DMS153 treated with DMSO at 0.1 percent for 48 hours (cell line): ENCODE data around the gene AGPAT1.
"Not testable (repeated sequence)": the region's sequence is repeated elsewhere in the genome, so short reads cannot be mapped to it uniquely, and the experiment has no call there.

Source experiments
- DNase-seq: peaks from one replicate; lab custom pipeline; 2025; ENCODE audit not compliant: unreplicated experiment; lab: John Stamatoyannopoulos, UW

Gene AGPAT1

DNA sequence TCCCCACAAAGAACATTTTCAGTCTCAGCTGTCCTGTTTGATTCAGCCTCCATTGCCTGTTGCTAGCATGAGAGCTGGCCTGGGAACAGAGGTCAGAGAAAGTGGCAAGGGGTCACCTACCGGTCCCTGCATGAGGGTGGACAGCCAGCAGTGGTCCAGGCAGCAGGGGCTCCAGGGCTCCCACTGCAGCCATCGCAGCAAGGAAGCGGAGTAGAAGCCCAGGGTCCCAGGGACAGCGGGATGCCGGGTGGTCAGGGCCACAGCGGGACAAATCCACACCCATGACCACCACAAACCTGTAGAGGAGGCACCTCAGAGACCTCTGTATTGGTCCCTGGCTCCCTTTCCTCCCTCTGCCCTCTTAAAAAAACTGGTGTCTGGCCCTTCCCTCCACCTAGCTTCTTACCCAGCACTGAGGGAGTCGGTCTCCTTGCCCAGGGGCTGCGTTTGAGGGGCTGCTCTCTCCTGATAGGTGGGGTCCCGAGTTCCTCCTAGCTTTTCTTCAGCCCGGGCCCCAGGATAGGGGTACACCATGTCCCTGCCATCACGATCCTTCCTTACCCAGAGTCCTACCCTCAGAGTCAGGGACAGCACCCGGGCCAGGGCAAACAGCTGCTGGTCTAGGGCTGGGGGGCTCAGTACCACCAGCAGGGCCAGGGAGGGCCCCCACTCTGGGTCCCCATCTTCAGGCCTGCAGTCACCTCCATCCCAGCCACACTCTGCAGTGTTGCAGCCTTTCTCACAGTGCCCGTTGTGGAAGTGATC, 25.0 kb upstream of the AGPAT1 start:
- no peak for DNase-seq

DNA sequence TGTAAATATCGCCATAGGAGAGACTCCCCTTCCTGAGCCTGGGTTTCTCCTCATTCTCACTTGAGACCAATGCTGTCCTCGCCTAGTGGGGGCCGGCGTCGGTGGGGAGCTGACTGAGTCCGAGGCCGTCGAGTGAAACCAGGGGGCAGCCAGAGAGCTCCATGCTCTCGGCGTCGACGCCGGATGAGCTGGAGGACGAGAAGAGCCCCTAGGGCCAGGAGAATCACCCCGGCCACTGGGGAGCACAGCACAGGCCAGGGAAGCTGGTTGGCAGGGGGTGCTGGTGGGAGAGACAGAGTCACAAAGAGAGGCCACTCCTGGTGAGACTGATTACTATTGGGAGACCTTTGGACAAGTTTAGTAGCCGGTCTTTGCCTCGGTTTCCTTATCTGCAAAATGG, 23.0 kb upstream of the AGPAT1 start:
- DNase-seq = no peak

DNA sequence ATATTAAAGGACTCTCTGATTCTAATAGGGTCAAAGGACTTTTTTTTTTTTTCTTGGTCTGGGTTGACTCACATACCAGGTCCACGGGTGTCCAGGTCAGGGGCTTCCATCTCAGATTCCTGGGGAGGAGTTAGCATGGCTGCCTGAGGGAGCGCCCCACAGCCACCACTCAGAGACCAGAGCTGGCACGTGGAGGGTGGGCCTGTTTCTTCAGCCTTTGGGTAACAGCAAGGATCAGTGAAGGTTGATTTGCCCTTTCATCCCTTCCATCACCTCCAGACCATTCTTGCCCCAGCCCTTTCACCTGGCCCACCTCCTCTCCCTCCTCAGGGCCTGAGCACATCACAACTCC, 22.4 kb upstream of the AGPAT1 start:
- DNase-seq = no peak

DNA sequence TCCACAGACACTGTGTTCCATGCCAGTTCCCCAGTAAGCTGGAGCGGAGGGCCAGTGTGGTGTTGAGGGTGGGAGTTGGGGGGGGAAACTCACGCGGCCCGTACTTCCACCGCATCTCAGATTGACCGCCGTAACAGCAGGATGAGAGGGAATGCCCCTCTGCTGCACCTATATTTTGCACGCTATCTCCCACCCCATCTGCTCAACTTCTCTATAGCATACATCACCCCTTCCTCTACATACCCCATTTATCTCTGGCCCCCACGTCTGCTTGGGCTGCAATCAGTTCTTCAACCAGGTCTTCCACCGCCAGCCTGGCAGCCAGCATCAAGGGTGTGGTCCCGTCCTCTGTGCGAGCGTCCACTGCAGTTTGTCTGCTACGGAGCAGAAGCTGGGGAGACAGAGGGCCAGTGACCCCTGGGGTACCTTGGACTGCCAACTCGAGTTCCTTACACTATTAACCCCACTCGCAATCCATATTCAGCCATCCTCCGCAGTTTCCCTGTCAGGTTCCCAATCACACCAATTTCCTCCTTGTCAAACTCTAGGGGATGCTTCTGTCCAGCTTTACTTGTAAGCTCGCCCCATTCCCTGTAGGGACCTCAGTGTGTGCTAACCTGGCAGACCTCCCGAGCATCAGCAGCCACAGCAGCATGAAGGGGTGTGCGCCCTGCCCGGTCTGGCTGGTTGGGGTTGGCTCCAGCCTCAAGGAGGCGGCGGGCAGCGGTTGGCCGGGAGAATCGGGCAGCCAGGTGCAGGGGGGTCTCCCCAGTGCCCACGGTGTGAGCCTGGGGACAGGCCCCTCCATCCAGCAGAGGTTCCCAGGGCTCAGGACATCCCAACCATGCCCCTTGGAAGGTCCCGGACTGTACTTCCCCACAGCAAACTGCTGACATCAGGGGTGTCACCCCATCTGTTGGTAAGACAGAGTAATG, 21.1 kb upstream of the AGPAT1 start:
- no peak for DNase-seq

DNA sequence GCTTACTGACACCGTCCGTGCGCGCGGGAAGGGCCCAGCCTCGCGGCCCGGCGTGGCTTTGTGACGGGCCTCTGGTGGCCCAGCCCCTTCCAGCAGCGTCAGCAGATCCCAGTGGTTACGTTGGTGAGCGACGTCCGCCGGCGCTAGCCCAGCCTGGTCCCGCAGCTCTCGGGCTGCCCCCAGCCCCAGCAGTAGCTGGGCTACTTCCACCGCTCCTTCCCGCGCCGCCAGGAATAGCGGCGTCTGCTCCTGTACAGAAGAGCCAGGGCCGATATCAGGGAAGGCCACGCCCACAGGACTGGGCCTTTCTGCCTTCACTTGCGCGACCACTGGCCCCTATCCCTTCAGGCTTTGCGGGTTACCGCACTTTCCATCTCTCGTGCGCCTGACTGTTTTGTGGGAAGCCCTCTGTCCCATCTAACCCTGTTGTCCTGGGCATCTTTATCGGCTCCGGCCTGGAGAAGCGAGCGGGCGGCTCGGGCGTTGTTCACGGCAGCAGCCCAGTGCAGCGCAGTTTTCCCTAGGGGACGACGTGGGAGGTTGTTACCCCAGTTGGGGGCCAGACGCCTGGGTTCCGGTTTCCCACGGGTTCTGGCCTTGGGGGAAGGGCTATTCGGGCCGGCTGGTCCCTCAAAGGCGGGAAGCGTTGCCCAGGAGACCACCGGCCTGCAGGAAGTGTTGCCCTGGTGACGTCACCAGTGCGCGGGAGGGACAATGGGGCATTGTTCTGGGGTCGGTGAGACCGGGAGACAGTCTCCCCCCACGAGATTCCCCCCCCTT, 20.2 kb upstream of the AGPAT1 start:
- DNase-seq = peak; percentile 63

DNA sequence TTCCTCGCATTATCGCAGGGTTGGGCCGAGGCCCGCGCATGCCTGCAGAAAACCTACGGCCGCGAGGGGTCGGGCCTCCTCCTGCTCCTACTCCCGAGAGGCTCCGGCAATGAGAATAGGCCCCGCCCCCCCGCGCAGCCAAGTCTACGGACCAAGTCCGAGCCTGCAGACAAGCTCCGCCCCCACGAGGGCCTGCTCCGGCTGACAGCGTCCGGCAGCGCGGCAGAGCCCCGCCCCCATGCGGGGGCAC, 19.7 kb upstream of the AGPAT1 start:
- DNase-seq = peak; percentile 98

DNA sequence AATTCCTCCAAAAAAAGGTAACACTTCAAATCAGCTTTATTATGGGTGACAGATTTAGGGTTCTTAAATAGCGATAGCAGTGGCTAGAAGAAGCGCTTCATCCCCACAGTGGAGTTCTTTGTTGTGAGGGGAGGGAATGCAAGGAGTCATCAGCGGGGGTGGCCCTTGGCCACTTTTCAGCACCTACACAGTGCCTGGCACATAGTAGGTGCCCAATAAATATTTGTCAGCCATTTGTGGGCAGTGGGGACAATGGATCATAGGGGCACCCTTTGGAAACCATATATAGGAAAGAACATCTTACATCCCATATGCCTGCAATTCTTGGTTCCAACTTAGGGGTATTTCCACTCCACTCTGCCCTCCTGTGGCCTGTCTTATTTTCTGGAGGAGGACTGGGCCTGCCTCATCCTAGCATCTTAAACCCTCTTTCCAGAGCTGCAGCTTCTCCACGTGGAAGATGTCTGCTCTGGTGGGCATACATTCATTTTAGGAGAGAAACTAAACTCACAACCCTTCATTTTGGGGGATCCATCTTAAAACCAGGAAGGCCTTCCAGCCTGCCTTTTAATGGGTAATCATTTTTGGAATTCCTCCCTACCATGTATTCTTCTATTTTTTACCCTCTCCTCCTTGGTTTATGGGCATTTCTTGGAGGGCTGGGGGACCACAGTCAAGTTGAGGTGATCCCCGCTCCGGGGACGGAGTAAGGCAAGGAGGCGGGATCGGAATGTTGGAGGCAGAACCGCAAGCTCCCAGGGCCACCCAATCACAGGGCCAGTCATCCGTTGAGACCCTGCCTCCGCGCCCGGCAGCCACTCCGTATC, 19.2 kb upstream of the AGPAT1 start:
- DNase-seq = peak; percentile 22

DNA sequence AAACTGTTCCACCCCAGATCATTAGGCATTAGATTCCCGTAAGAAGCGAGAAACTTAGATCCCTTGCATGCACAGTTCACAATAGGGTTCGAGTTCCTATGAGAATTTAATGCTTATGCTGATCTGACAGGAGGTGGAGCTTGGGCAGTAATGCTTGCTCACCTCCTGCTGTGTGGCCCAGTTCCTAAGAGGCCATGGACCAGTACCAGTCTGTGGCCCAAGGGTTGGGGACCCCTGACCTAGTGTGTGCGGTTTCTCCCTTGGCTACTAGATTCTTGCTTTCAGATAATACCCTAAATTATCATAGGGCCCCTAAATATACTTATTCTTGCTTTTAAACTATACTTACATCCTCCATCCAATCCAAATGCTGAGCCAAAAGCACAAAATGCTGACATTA, 18.5 kb upstream of the AGPAT1 start:
- DNase-seq = no peak

DNA sequence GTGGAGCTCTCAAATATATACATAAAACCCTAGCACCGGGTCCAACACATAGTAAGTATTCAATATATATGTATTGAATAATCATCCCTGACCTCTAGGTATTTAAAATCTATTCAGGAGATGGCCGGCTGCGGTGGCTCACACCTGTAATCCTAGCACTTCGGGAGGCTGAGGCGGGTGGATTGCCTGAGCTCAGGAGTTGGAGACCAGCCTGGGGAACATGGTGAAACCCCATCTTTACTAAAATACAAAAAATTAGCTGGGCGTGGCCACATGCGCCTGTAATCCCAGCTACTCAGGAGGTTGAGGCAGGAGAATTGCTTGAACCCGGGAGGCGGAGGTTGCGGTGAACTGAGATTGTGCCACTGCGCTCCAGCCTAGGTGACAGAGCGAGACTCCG, 17.2 kb upstream of the AGPAT1 start:
- DNase-seq = not testable (repeated sequence)

DNA sequence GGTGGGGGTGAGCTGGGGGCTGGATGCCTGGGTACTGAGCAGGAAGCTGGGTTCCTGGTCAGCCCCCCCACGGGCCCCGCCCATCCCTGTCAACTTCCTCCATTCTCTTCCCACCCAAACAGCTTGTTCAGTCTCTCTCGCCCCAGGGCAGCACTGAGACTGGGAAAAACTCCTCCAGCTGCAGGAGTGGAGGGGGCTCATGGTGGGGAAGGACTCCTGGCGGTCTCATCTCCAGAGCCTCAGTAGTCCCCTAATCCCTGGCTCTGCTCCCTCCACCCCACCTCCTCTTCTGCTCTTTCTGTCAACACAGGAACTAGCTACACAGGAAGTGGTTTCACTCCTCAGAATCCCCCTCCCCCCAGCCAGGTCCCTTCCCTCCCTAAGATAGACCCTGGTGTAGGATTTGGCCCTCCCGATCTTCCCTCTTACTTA, 16.7 kb upstream of the AGPAT1 start, which contains the start of gene GPSM3:
TSS of gene GPSM3 (minus strand) at position 36 of the 432 bp plus-strand sequence. CDS start 130 bp downstream, outside the sequence.
- peak; percentile 27 for DNase-seq

DNA sequence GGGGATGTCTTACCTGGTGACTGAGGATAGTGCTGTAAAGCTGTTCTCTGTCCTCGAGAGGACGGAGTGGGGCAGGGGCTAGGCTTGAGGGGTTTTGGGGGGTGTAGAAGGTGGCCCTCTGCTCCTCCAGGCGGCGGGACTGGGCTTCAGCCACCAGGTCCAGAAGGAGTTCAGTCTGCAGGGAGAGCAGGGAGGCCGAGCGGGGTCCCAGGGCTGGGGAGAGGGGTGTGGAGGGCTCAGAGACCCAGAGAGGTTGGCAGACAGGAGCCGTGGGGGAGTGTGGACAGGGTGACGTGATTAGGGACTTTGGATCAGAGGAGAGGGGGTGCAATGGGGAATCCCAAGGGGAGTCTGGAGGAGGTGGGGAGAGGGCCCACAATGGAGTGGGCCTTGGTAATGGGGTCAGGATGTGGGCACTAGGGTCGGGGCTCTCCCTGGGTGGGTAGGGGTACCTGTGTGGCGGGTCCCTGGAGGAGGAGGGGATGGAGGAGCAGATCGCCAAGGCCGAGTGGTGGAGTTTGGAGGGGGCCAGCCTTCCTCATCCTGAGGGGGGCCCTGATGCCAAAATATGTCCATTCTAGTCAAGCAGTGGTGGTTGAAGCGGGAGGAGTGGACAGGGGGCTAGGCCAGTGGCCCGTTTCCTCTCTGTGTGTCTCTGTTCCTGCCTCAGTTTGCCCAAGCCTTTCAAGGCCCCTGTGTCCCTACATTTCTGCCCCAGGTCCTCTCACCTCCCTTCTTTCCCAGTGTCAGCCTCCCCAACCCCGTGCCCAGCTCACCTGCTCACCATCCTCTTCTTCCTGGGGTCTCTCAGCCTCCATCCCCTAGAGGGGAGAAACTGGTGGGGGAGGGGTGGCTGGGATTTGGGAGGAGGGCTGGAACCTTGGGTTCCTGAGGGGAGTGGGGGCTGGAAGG, 16.1 kb upstream of the AGPAT1 start:
- DNase-seq = no peak

DNA sequence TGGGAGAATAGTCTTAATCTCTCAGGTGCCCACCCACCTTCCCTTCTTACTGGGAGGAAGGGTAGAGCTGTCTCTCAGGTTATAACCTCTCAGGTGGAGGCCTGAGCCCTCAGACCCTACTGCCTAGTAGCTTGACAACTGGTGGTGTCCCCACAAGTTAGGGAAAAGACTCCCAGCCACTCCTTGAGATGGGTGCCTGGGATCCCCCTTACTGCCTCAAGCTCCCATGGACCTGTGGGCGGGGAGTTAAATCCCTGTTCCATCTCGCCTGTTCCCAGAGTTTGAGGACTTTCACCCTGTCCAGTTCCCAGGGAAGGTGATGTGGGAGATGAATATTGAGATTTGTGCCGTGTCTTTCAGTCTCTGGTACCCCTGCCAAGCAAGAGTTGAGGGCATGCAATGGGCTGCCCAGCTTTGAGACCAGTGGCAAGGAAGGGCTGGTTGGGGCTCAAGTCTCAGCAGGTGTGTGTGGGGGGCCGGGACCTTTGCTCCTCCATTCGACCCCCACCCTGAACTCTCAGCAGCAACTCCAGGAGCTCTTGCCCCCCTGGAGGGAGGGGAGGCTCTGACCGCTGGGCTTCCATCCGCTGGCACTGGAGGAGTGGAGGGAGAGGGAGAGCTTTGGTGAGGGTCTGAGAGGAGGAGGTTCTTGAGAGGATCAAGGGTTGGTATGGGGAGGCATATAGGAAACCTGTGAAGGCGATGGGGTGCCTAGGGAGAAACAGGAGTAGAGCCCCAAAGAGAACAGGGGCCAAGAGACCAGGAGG, 15.2 kb upstream of the AGPAT1 start:
- no peak for DNase-seq

DNA sequence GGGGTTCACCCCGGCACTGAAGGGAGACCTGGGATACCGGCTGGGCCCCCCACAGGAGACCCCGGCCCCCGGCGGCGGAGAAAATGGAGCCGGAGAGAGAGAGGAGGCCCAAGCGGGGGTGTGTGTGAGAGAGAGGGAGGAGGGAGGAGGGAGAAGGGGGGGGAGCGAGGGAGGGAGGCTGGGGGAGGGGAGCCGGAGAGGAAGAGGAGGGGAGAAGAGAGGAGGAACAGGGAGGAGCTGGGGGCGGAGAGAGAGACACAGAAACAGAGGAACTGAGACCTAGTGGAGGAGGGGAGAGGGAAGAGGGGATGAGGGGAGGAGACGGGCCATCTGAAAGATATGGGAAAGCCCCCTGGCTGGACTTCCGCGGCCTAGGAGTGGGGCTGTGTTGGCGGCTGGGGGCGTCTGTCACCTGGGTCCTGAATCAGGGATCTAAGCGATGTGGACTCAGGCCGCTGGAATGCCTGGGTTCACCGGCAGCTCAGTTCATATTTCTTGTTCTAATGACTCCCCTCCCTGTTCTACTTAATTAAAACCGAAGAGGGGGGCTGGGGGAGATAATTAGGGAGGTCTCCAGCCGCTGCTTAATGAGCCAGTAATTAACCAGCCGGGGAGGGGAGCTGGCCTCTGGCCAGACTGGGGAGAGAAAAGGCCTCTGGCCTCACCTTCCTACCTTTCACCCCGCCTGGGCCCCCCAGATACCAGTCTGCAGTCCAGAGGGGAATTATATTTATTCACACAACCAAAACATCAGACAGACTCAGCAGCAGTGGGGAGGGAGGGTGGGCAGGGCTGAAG, 14.4 kb upstream of the AGPAT1 start, which contains the start of gene PBX2:
TSS of gene PBX2 (minus strand) at position 149 of the 798 bp plus-strand sequence. CDS start 287 bp downstream, outside the sequence.
- peak; percentile 42 for DNase-seq

DNA sequence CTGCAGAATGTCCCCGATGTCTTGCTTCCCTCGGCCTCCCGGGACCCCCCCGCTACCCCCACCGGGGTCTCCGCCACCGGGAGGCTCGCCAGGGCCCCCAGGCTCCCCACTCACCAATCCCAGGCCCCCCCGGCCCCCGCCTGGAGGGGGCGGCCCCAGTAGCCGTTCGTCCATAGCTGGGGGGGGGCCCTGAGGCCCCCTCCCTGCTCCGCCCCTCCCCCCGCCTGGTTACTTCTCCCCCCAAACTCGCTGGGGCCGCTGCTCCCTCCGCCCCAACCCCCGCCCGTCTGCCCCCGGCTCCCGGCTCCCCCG, 13.8 kb upstream of the AGPAT1 start:
- DNase-seq = no peak

DNA sequence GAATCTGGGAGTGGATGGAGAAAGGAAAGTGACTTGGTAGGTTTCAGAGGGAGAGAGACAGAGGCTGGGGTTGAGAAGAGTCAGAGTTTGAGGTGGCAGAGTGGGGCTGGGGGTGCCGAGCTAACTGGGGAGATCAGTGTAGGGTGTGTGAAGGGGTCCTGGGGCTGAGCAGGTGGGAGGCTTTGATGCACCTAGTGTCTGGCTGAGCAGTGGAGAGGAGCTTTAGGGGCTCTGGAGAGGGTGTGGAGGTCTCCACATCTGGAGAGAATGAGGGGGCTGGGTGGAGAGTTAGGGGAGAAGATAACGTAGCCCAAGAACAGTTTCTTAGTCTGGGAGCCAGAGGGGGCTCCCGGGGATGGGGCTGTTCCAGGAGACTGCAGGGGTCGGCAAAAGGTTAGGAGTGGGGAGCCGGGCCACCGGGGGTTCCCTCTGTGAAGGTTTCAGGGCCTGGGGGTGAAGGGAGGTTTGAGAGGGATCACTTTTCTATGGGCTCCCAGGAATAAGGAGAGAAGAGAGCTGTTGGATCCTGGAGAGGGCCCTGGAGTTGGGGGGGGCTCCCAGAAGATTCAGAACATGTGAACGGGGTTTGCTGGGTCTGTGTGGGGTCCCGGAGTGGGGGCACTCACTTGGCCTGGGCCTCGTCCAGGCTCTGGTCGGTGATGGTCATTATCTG, 13.3 kb upstream of the AGPAT1 start:
- DNase-seq = no peak

DNA sequence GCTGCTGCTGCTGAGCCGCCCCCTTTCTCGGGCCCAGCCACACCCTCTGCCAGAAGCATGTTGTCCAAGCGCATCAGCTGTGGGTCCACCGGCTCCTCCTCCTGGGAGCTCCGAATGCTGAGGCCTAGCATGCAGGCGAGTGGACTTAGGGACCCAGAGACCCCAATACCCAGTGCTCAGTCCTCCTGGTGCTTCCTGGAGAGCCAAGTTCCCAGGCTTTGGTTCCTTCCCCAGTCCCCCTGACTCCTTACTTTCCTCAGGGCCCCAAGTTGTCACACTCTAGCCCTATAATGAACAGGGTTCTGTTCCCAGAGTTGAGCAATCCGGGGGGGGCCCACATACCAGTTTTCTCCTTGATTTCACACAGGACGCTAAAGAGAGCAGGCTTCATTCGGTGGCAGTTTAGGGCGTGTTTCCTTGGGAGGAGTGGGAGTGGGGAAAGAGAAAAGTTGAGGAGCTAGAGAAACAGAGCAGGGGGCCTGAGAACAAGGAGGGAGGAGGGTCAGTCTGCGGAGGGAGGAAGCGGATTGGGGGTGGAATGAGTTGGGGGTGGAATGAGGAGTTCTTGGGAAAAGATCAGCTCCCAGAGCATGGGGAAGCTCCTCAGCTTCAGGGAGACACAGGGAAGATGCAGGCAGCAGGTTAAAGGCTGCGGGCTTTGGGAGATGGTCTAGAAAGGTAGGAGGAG, 12.6 kb upstream of the AGPAT1 start:
- DNase-seq = no peak
